GM12878 (cell line): ENCODE results near the gene URB1. TPM values are rescaled to one million over a fixed set of nuclear protein-coding genes. Genes with fewer than 3 reads are reported as not detected.

Experiments
- ATAC-seq: fragments of 200-7000 bp; cut with Tn5 transposase; 3 replicates; pipeline ENCODE4 v1.9.1; 2020; ENCODE audit warnings: mild to moderate bottlenecking, moderate library complexity
- BruUV-seq: library from RNA; stranded (reverse); fragments of 400-500 nt; replicated peaks from 2 replicates; lab custom pipeline; 2021; lab: Mats Ljungman, UMichigan
- CTCF ChIA-PET: fragments of 300-600 bp; sonication (Branson Sonifier 250); formaldehyde crosslinking; extraction: SDS; loops from one replicate; lab custom pipeline; 2021; ENCODE audit warnings: inconsistent platforms; lab: Yijun Ruan, JAX
- POLR2A ChIA-PET: fragments of 350-600 bp; formaldehyde crosslinking; extraction: SDS; loops from one replicate; lab custom pipeline; 2021; ENCODE audit warnings: inconsistent platforms; lab: Charles Lee
- RAD21 ChIA-PET: fragments of 300-600 bp; sonication (Branson Sonifier 250); formaldehyde crosslinking; loops from one replicate; lab custom pipeline; 2023; ENCODE audit warnings: antibody characterized with exemption; ENCODE audit not compliant: unreplicated experiment; lab: Charles Lee
- SMC1A ChIA-PET: fragments of 300-600 bp; sonication (Branson Sonifier 250); formaldehyde crosslinking; loops from one replicate; lab custom pipeline; 2023; ENCODE audit not compliant: unreplicated experiment, uncharacterized antibody; lab: Charles Lee
- DNase-seq: peaks from one replicate; pipeline ENCODE4 v3.0.0-alpha.2; 2011; ENCODE audit warnings: low read depth, low spot score
- FAIRE-seq: peaks from 3 replicates; lab custom pipeline; 2011; peaks lifted over from hg19 to GRCh38; lab: Jason Lieb, UNC
- H2AFZ ChIP-seq: 2 replicates; pipeline ENCODE4 v1.6.0; 2011; ENCODE audit warnings: low read depth, low read length, control low read depth; ENCODE audit not compliant: control insufficient read depth
- H3K27ac ChIP-seq: 2 replicates; pipeline ENCODE4 v1.5.1; 2011; ENCODE audit warnings: control low read depth; ENCODE audit not compliant: control insufficient read depth, insufficient read depth
- H3K27me3 ChIP-seq, 2 experiments: replicated peaks in 1 of 2; 2 replicates each; pipeline versions ENCODE4 v1.6.0 to v1.6.1; 2011; ENCODE audit warnings: low read length in 1 of 2; ENCODE audit not compliant: control insufficient read depth in 2 of 2, insufficient read depth in 2 of 2
- H3K36me3 ChIP-seq, 2 experiments: 2 replicates each; pipeline ENCODE4 v1.5.1; 2011; ENCODE audit warnings: low read length in 1 of 2; ENCODE audit not compliant: control insufficient read depth in 2 of 2, insufficient read depth in 2 of 2
- H3K4me1 ChIP-seq: 2 replicates; pipeline ENCODE4 v1.6.1; 2011; ENCODE audit warnings: mild to moderate bottlenecking, low read length, moderate library complexity, mixed read lengths; ENCODE audit not compliant: control insufficient read depth, insufficient read depth
- H3K4me2 ChIP-seq: 2 replicates; pipeline ENCODE4 v1.6.0; 2011; ENCODE audit warnings: control low read depth; ENCODE audit not compliant: control insufficient read depth, insufficient read depth
- H3K4me3 ChIP-seq: fragments of 200-600 bp; sonication (generic); 2 replicates; pipeline ENCODE4 v1.5.1; 2016
- H3K79me2 ChIP-seq: 2 replicates; pipeline ENCODE4 v1.6.0; 2011; ENCODE audit warnings: low read length; ENCODE audit not compliant: control insufficient read depth, insufficient read depth
- H3K9ac ChIP-seq: 2 replicates; pipeline ENCODE4 v1.8.0; 2011; ENCODE audit warnings: low read length, control low read depth, mixed read lengths; ENCODE audit not compliant: control insufficient read depth, insufficient read depth
- H3K9me3 ChIP-seq: replicated peaks from 3 replicates; pipeline ENCODE4 v1.5.1; 2011; ENCODE audit warnings: mild to moderate bottlenecking, low read length; ENCODE audit not compliant: control insufficient read depth, insufficient read depth
- H4K20me1 ChIP-seq: 2 replicates; pipeline ENCODE4 v1.6.0; 2011; ENCODE audit not compliant: control insufficient read depth, insufficient read depth
- HDAC2 ChIP-seq: fragments of 200-600 bp; sonication (generic); IDR thresholded peaks from 2 replicates; pipeline ENCODE4 v1.6.1; 2017
- IRF5 ChIP-seq: fragments of 450-650 bp; IDR thresholded peaks from 2 replicates; pipeline ENCODE4 v1.6.1; 2017; ENCODE audit warnings: borderline replicate concordance
- JUNB ChIP-seq: IDR thresholded peaks from 2 replicates; pipeline ENCODE4 v1.6.1; 2016; ENCODE audit warnings: antibody characterized with exemption, mild to moderate bottlenecking
- NKRF ChIP-seq: fragments of 450-650 bp; conservative IDR thresholded peaks from 2 replicates; pipeline ENCODE4 v1.6.1; 2017; ENCODE audit warnings: mild to moderate bottlenecking, moderate library complexity
- TCF7 ChIP-seq: IDR thresholded peaks from 2 replicates; pipeline ENCODE4 v1.6.1; 2014; ENCODE audit warnings: antibody characterized with exemption, borderline replicate concordance
- YY1 ChIP-seq: IDR thresholded peaks from 2 replicates; pipeline ENCODE4 v1.6.1; 2011; ENCODE audit warnings: low read depth, mild to moderate bottlenecking, low read length
- ZBED1 ChIP-seq: IDR thresholded peaks from 2 replicates; pipeline ENCODE4 v1.6.1; 2016; ENCODE audit warnings: borderline replicate concordance
- ZNF687 ChIP-seq: fragments of 450-650 bp; IDR thresholded peaks from 2 replicates; pipeline ENCODE4 v1.6.1; 2017; ENCODE audit warnings: mild to moderate bottlenecking, moderate library complexity
- WGBS: methylation state at CpG from one replicate; pipeline ENCODE4 v1.1.6; 2016; ENCODE audit warnings: low lambda C conversion rate; ENCODE audit not compliant: insufficient replicate concordance, insufficient coverage; ENCODE audit errors: missing lambda C conversion rate; 5-methylcytosine and 5-hydroxymethylcytosine counted together
- in situ Hi-C: fragments of 300-500 bp; cut with MboI; formaldehyde crosslinking; loops from 9 replicates; pipeline ENCODE4 v1.14.3; 2018; ENCODE audit warnings: mixed read lengths
- intact Hi-C: fragments of 100-400 bp; cut with micrococcal nuclease; formaldehyde crosslinking; loops from one replicate; pipeline ENCODE4 v1.14.2; 2022; ENCODE audit not compliant: unreplicated experiment
- polyA plus RNA-seq, 11 experiments: library from polyadenylated mRNA; depleted of rRNA in 4 of 11; unstranded in 6 of 11; stranded (reverse) in 5 of 11; fragments of >200 nt; fragmentation: Nextera tagmentation in 4 of 11; fragmentation: Illumina TruSeq in 1 of 11; extraction: Ambion mirVana in 4 of 11; extraction: Trizol in 1 of 11; gene quantifications; 1 replicate in 1 of 11; 2 replicates in 10 of 11; pipeline versions ENCODE4 v1.2.1 to v1.2.3, GENCODE V29; 2011 to 2016; ENCODE audit warnings: inconsistent platforms in 2 of 11, missing spikeins in 2 of 11, low read depth in 1 of 11
- total RNA-seq, 4 experiments: library from RNA; depleted of rRNA in 3 of 4; stranded (reverse); fragments of >200 nt in 3 of 4; fragmentation: Illumina TruSeq in 1 of 4; extraction: Trizol in 1 of 4; gene quantifications; 2 replicates each; pipeline versions ENCODE4 v1.2.1 to v1.2.3, GENCODE V29; 2013 to 2021

The URB1 gene
- total and polyA plus RNA-seq, 10 of the 15 experiments (the other 5 are each of a cell fraction or from before 2014, with no cell fraction given) = 0.56 to 23.2 (median 8.9) TPM

- no peak for TF ChIP-seq ZBED1
Measured at GRCh38 chr21:32351428-32351827, 41.4 kb downstream of the URB1 start (continued).

- ChIA-PET RAD21 (no interaction called here), CTCF (no interaction called here), POLR2A (no interaction called here), SMC1A (interaction anchor here (0.7 kb wide), 1 partner anchor 470 kb away, joined by 3 read pairs; no protein-coding TSS in a partner anchor)
- Histone ChIP-seq H3K9ac (no peak overlapping the region), H3K4me2 (no peak overlapping the region), H3K27me3 (no peaks in the 10 kb centered on the region), H3K4me1 (peaks cover 7% of the 10 kb centered on the region), H3K4me3 (no peak overlapping the region), H3K36me3 (peaks cover 46 to 49% of the 10 kb centered on the region in 2 experiments), H2AFZ (no peak overlapping the region), H4K20me1 (no peaks in the 10 kb centered on the region), H3K9me3 (no peaks in the 10 kb centered on the region; the same call in 2 of the 3 replicates), H3K79me2 (no peaks in the 10 kb centered on the region), H3K27ac (no peak overlapping the region)
- 88% methylated on average over 13 of the region's 13 CpGs for whole genome bisulfite sequencing
- in situ Hi-C loops = no loop called here
- BruUV-seq = no TSS peak
- ATAC-seq (no peak), DNase-seq (no peak), FAIRE-seq (no peak)
- intact Hi-C loops = no loop called here
- TF ChIP-seq IRF5 (no peak), YY1 (no peak), NKRF (no peak), ZNF687 (no peak), TCF7 (no peak), HDAC2 (no peak), JUNB (no peak)
Measured at GRCh38 chr21:32350981-32351380, 41.8 kb downstream of the URB1 start.
